ENCODE measurements around the gene GPR55.
"Not testable (repeated sequence)": the region's sequence is repeated elsewhere in the genome, so short reads cannot be mapped to it uniquely, and the experiment has no call there.

Gene GPR55

DNA sequence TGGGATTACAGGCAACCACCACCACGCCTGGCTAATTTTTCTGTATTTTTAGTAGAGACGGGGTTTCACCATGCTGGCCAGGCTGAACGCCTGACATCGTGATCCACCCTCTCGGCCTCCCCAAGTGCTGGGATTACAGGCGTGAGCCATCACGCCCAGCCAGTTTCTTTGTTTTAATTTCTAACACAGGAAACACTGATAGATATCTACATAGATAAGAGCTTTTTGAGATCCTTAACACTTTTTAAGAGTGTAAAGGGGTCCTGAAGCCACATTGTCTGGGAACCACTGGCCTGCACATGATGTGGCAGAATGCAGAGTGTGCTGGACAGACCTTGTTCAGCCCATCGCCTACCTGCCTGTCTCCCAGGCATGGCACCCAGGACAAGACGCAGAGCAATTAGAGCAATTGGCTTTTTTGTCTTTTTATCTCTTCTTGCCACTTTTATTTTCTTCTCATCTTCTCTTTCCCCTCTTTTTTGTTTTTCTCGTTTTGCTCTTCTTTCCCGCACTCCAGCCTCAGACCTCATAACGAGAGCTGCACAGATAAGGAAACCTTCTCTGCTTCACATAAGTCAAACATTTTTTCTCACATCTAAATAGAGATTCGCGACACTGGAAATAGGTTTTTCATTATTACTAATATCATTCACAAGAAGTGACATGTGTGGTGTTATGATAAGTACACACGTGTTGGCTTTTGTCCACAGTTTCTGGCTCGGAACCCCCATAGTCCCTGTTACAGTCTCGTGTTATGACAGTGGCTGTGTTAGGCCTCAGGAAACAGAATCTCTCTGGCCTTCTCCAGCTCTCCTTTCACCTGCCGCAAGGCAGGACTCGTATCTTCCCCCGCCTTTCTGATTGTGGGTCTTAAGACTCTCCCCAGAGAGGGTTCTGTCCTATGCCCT, 25.2 kb upstream of the GPR55 start:
- DNase-seq = no peak

DNA sequence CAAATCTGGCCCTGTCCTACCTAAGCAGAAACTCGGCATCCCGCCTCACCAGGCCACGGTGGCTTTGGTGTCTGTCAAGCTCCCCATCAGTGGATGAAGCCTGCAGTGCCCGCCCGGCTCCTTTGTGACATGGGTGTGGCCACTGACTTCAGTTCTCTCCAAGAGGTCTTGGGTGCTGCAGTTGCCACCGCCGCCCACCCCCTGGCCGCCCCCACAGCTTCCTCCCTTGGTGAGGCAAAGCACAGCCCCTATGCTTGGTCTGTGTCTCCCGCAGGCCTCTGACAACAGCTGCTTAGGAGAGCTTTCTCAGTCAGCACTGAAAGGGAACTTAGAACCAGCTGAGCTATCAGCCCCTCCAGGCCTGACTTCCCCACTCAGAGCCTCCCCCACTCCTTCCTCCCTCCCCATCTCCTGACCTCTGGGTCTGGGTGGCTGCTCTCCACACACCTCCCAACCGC, 22.9 kb upstream of the GPR55 start:
- no peak for DNase-seq

GRCh38 chr2:230947235-230947576, 22.2 kb upstream of the GPR55 start:
- no peak for DNase-seq

GRCh38 chr2:230946429-230947234, 21.6 kb upstream of the GPR55 start:
- DNase-seq = no peak

- DNase-seq = no peak
Measured at GRCh38 chr2:230944757-230945372, 19.8 kb upstream of the GPR55 start.

- no peak for DNase-seq
Measured at GRCh38 chr2:230944123-230944653, 19.1 kb upstream of the GPR55 start.

GRCh38 chr2:230942920-230943896, 18.2 kb upstream of the GPR55 start:
- no peak for DNase-seq

DNA sequence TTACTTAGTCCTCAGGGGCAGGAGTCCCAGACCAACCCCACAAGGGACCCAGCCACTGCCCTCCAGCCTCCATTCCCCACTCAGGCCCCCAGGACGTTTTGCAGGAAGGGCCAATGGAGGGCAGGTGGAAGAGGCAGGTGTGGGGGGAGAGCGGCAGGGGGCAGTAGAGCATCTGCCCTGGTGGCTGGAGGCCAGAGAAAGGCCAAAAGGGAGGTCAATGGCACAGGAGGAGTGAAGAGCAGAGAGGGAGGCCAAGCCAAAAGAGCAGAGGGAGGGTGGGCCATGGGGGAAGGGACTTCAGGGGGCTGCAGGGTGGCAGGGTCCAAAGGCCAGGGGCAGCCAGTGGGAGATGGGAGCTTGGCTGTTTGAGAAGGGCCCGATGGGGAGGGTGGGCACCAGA, 17.3 kb upstream of the GPR55 start:
- DNase-seq = no peak

DNA sequence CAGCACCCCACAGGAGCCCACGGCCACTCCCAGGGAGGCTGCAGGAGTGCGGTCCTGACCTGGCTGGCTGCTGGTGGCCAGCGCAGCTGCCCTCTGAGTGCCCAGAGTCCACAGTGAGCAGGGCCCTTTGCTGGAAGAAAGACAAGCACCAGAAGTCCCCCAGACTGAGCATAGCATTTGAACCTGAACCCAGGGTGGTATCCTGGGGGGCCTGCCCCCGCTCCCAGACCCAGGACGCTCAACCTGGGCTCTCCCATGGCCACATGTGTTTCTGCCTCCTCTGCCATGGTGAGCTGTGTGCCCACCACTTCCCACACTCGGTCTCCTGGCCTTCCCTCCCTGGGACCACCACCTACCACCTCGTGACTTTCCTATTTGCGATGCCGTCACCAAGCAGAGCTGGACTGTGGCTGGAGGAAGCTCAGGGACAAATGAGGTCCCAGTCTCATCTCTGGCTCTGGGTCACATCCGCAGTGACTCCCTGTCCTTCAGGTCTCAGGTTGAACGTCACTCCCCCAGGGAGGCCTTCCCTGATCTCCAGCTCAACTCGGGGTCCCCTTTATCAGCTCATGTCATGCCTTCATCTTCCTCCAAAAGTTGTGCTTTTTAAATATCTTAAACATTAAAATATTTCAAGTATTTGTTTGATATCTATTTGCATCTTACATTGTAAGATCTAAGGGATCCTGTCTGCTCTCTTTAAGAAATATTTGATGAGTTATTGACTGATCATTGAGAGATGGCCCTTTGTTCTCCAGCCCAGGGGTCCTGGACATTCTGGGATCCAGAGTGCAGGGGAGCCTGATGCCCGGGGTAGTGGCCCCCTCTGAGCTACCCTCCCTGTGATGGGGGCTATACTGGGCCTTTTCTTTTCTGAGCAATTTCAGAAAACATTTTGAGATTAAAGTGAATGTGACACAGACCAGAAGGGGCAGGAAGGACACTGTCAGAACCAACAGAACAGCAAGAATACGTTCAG, 16.4 kb upstream of the GPR55 start:
- no peak for DNase-seq

DNA sequence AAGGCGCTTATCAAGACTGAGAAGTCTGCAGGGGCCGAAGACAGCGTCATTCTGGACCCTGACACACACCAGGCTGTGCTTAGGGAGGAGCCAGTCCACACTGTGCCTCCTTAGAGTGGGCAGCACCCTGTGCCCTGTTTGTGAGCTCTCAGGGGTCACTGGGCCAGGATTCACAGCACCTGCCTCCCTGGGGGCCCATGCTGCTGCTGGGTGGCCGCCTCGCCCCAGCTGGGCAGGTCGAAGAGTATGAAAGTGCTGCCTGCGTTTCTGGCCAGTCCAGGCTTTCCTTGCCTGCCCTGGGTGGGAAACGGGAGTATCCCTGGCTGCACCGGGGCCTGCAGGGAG, 15.4 kb upstream of the GPR55 start:
- DNase-seq = no peak

DNA sequence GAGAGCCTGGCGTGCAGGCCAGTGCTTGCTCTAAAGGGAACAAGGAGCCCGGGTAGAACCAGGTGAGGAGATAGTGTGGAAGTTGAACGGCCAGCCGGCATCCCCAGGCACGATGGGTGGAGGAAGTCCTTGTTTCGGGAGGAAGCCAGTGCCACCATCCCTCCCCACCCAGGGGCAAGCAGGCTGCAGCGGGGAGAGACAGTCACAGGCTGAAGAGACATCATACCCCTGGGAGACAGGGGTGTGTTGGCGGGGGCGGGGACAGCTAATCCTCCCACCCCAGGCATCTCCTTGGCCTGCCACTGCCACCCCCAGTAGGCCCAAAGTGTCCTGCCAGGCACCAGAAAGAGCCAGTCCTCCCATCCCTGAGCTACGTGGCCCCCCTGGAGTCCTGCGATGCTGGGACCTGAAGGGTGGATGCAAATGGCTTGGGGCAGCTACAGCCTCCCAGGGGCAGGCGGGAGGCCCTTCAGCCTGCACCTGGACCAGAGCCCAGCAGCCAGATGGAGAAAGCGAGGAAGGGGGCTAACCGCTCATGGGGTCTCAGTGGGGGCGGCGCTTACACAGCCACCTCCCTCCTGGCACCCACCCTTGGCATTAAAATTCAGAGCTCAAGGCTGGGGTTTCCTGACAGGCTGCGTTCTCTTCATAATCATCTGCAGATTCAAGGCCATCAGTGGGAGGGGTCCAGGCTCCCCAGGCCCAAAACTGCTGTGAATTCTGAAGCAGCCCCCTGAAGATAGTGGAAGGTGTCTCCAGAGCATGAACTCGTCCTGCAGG, 14.8 kb upstream of the GPR55 start:
- DNase-seq = no peak

DNA sequence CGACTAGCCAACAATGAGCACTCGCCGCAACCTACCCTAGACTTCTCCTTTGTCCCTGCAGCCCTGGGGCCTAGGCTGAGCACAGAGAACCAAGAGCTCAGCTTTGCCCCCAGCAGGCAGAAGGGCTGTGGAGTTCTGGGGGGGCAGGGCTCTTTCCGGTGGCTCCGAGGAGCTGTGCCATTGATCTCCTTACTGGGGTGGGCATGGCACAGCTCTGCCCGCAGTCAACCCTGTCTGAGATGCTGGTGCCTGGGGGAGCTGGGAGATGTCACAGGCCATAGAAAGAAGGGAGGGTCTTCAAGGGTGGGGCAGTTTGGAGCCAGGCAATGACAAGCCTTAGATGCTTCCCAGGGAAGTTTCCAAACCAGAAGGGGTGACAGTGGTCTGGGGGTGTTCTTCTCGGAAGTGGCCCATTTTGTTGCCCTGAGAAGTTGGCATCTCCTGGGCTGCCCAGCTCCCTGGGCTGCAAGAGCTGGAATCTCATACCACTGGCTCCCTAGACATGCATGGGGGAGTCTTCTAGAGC, 14.1 kb upstream of the GPR55 start:
- no peak for DNase-seq

GRCh38 chr2:230938516-230939065, 13.5 kb upstream of the GPR55 start:
- no peak for DNase-seq

DNA sequence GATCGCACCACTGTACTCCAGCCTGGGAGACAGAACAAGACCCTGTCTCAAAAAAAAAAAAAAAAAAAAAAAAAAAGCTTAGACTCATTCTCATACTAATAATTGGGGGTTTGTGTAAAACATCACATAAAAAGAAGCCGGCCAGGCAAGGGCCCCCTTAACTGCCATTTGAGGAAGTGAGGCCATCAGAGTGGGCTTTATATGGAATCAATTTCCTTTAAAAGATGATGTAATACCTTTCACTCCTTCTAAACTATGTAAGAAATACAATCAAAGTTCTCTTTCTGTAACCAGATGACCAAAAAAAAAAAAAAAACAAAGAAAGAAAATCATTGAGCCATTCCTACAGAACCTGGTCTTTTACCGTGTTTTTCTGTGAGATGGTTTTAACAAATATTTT, 13.1 kb upstream of the GPR55 start:
- no peak for DNase-seq

- DNase-seq = no peak
Measured at GRCh38 chr2:230937362-230937761, 12.3 kb upstream of the GPR55 start.

DNA sequence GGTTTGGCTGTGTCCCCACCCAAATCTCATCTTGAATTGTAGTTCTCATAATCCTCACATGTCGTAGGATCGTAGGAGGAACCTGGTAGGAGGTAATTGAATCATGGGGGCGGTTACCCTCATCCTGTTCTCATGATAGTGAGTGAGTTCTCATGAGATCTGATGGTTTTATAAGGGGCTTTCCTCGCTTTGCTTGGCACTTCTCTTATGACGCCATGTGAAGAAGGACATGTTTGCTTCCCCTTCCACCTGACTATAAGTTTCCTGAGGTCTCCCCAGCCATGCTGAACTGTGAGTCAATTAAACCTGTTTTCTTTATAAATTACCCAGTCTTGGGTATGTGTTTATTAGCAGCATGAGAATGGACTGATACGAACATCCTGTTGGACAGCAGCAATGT, 11.2 kb upstream of the GPR55 start:
- DNase-seq = not testable (repeated sequence)

DNA sequence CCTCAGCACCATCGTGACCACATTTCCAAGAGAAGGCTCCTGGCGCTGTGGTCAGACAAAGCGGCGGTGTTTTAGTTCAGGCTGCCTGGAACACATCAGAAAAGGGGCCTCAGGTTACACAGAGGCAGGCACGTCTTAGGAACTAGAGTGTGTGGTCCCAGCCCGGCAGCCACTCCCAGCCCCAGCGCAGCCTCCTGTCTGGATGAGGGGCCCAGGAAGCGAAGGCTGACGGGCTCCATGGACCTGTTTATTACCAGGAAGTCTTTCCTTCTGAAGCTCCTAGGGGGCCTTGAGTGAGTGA, 10.0 kb upstream of the GPR55 start:
- DNase-seq = no peak

DNA sequence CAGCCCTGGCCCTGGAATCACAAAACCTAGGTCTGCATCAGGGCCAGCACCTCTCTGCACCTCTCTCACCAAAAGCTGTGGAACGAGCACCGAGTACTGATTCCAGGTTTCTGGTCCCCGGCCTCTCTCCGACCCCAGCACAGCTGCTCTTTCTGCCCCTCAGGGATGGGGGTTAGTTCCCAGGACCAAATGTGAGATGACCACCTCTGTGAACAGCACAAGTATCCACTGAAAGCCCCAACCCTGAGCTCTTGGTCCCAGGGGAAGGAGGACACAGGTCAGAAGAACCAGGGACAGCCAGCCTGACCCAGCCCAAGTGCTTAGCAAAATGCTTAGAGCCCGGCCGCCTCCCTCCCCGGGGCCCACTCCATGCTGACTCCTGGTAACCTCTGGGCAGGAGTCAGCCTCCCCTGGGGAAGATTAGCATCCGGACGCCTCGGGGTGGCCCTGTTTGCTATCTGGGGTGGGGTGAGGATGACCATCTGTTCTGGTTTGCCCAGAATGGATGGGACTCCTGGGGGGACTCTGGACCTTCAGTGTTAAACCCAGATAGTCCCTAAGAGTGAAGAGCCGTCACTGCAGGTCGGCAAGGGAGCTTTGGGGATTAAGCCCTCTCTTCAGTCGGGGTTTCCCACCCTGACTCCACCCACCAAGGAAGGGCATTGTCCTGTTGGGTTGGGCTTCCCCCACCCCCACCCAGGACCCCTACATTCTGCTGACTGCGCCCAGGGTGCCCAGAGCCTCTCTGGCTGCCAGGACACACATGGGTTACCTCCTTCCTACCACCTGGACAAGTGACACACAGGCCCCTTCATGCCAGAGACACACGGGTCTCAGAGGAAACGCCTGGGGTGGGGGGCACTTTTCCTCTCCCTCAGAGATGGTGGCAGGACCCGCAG, 9.4 kb upstream of the GPR55 start:
- DNase-seq = no peak
